HepG2 (cell line): ENCODE data around the gene SAPCD1. TPM values are rescaled to one million over a fixed set of nuclear protein-coding genes. Genes with fewer than 3 reads are reported as not detected.

Source experiments
- ATAC-seq: fragments of 200-7000 bp; cut with Tn5 transposase; 3 replicates; pipeline ENCODE4 v1.9.1; 2020; ENCODE audit warnings: mild to moderate bottlenecking, moderate library complexity
- BruUV-seq: library from RNA; stranded (reverse); fragments of 400-500 nt; replicated peaks from 2 replicates; lab custom pipeline; 2021; lab: Mats Ljungman, UMichigan
- CTCF ChIA-PET: fragments of 300-600 bp; formaldehyde crosslinking; extraction: SDS; loops from one replicate; lab custom pipeline; 2021; ENCODE audit warnings: low total read pairs, inconsistent platforms, low intra/inter-chr PET ratio; lab: Yijun Ruan, JAX
- POLR2A ChIA-PET: fragments of 350-600 bp; sonication (Branson Sonifier 250); formaldehyde crosslinking; loops from one replicate; lab custom pipeline; 2020; ENCODE audit warnings: antibody characterized with exemption, inconsistent platforms; lab: Yijun Ruan, JAX
- DNase-seq: peaks from one replicate; pipeline ENCODE4 v3.0.0-alpha.2; 2015; ENCODE audit warnings: low spot score
- FAIRE-seq: peaks from 3 replicates; lab custom pipeline; 2011; peaks lifted over from hg19 to GRCh38; lab: Jason Lieb, UNC
- H2AFZ ChIP-seq: one replicate; pipeline ENCODE4 v1.6.1; 2011; ENCODE audit warnings: low read length, inconsistent platforms
- H3K27ac ChIP-seq: fragments of 300-600 bp; 3 replicates; pipeline ENCODE4 v1.8.0; 2011; ENCODE audit warnings: mixed run types, mild to moderate bottlenecking, mixed read lengths, low read length, inconsistent platforms; ENCODE audit not compliant: insufficient read depth; ENCODE audit errors: extremely low read length
- H3K27me3 ChIP-seq, 2 experiments: fragments of 200-600 bp in 1 of 2; 2 replicates in 1 of 2; 3 replicates in 1 of 2; pipeline versions ENCODE4 v1.6.0 to v1.8.0; 2011; ENCODE audit warnings: low read length in 2 of 2, mild to moderate bottlenecking in 2 of 2, moderate library complexity in 2 of 2, inconsistent platforms in 1 of 2; ENCODE audit not compliant: insufficient read depth in 2 of 2, control insufficient read depth in 1 of 2
- H3K36me3 ChIP-seq, 2 experiments: fragments of 200-600 bp in 1 of 2; replicated peaks in 1 of 2; 2 replicates in 1 of 2; 3 replicates in 1 of 2; pipeline versions ENCODE4 v1.5.1 to v1.8.0; 2011; ENCODE audit warnings: low read length in 2 of 2, inconsistent platforms in 1 of 2; ENCODE audit not compliant: insufficient read depth in 2 of 2, control insufficient read depth in 1 of 2
- H3K4me1 ChIP-seq: 2 replicates; pipeline ENCODE4 v1.5.1; 2012; ENCODE audit warnings: low read length, inconsistent platforms; ENCODE audit not compliant: insufficient read depth
- H3K4me2 ChIP-seq: 2 replicates; pipeline ENCODE4 v1.6.0; 2011; ENCODE audit warnings: low read depth, low read length, inconsistent platforms
- H3K4me3 ChIP-seq, 3 experiments: fragments of 200-600 bp in 1 of 3; sonication (generic), shearing (Covaris generic) in 1 of 3; replicated peaks in 1 of 3; 2 replicates each; pipeline ENCODE4 v1.5.1; 2011 to 2016; ENCODE audit warnings: low read length in 3 of 3, inconsistent platforms in 2 of 3, low read depth in 2 of 3, mild to moderate bottlenecking in 2 of 3, control low read depth in 1 of 3, mixed read lengths in 1 of 3; ENCODE audit not compliant: insufficient read depth in 1 of 3
- H3K79me2 ChIP-seq: one replicate; pipeline ENCODE4 v1.6.1; 2011; ENCODE audit warnings: low read length, inconsistent platforms; ENCODE audit not compliant: insufficient read depth
- H3K9ac ChIP-seq: 2 replicates; pipeline ENCODE4 v1.6.0; 2011; ENCODE audit warnings: mild to moderate bottlenecking, low read depth, low read length, inconsistent platforms; ENCODE audit not compliant: insufficient read depth
- H3K9me3 ChIP-seq: 2 replicates; pipeline ENCODE4 v1.5.1; 2012; ENCODE audit warnings: mild to moderate bottlenecking, low read length
- H4K20me1 ChIP-seq: 2 replicates; pipeline ENCODE4 v1.6.0; 2011; ENCODE audit warnings: inconsistent platforms, mild to moderate bottlenecking, low read length, moderate library complexity; ENCODE audit not compliant: insufficient read depth
- ATF1 ChIP-seq: IDR thresholded peaks from 2 replicates; pipeline ENCODE4 v1.6.1; 2016; ENCODE audit warnings: mild to moderate bottlenecking, control low read depth
- CC2D1A ChIP-seq: sonication (generic); formaldehyde crosslinking; IDR thresholded peaks from 2 replicates; pipeline ENCODE4 v1.8.1; 2023; ENCODE audit warnings: mild to moderate bottlenecking, missing genetic modification reagents
- FIP1L1 ChIP-seq: fragments of 200-400 bp; formaldehyde crosslinking; IDR thresholded peaks from 2 replicates; pipeline ENCODE4 v1.6.1; 2018; ENCODE audit warnings: low read depth, mild to moderate bottlenecking, low read length, moderate library complexity, borderline replicate concordance; ENCODE audit not compliant: insufficient read depth
- IKZF4 ChIP-seq: sonication (generic); formaldehyde crosslinking; IDR thresholded peaks from 2 replicates; pipeline ENCODE4 v1.5.1; 2020; ENCODE audit warnings: borderline replicate concordance, mild to moderate bottlenecking, low read depth, missing genetic modification reagents; ENCODE audit errors: not compliant biosample characterization
- MBNL3 ChIP-seq: fragments of 250-450 bp; sonication (Bioruptor Pico); conservative IDR thresholded peaks from 2 replicates; pipeline ENCODE4 v1.8.0; 2022; ENCODE audit warnings: mild to moderate bottlenecking, inconsistent platforms
- MEIS1 ChIP-seq: sonication (generic); formaldehyde crosslinking; IDR thresholded peaks from 2 replicates; pipeline ENCODE4 v1.9.0; 2021; ENCODE audit warnings: mild to moderate bottlenecking, missing genetic modification reagents, moderate library complexity, borderline replicate concordance
- NCOR1 ChIP-seq: fragments of 200-600 bp; sonication (generic); IDR thresholded peaks from 2 replicates; pipeline ENCODE4 v1.7.0; 2017; ENCODE audit warnings: antibody characterized with exemption, low read length, borderline replicate concordance
- NFRKB ChIP-seq: fragments of 450-650 bp; IDR thresholded peaks from 2 replicates; pipeline ENCODE4 v1.6.1; 2017
- NPAS2 ChIP-seq: sonication (generic); formaldehyde crosslinking; IDR thresholded peaks from 2 replicates; pipeline ENCODE4 v1.8.0; 2022; ENCODE audit warnings: mild to moderate bottlenecking, missing genetic modification reagents, borderline replicate concordance
- RBAK ChIP-seq: sonication (generic); formaldehyde crosslinking; IDR thresholded peaks from 2 replicates; pipeline ENCODE4 v1.5.1; 2020; ENCODE audit warnings: mild to moderate bottlenecking, missing genetic modification reagents
- SKI ChIP-seq: fragments of 450-650 bp; IDR thresholded peaks from one replicate; pipeline ENCODE4 v1.6.1; 2018; ENCODE audit warnings: mild to moderate bottlenecking; ENCODE audit not compliant: partially characterized antibody
- ZFYVE20 ChIP-seq: sonication (generic); formaldehyde crosslinking; IDR thresholded peaks from 2 replicates; pipeline ENCODE4 v1.8.0; 2023; ENCODE audit warnings: low read depth, mild to moderate bottlenecking, moderate library complexity, missing genetic modification reagents, borderline replicate concordance
- ZNF432 ChIP-seq: sonication (generic); formaldehyde crosslinking; IDR thresholded peaks from 2 replicates; pipeline ENCODE4 v1.5.0; 2020; ENCODE audit warnings: missing genetic modification reagents, mild to moderate bottlenecking, borderline replicate concordance
- ZSCAN25 ChIP-seq: sonication (generic); formaldehyde crosslinking; IDR thresholded peaks from 2 replicates; pipeline ENCODE4 v1.8.0; 2022; ENCODE audit warnings: mild to moderate bottlenecking, missing genetic modification reagents
- WGBS: methylation state at CpG from one replicate; pipeline ENCODE4 v1.1.6; 2017; ENCODE audit warnings: low lambda C conversion rate; 5-methylcytosine and 5-hydroxymethylcytosine counted together
- in situ Hi-C: cut with HindIII; loops from 2 replicates; pipeline ENCODE4 v1.10.0; 2017; ENCODE audit warnings: low pct_unique_long_range_greater_than_20kb; ENCODE audit not compliant: extremely low pct_ligation_motif_present
- intact Hi-C: fragments of 100-400 bp; cut with micrococcal nuclease; formaldehyde crosslinking; loops from one replicate; pipeline ENCODE4 v1.10.0; 2022; ENCODE audit not compliant: unreplicated experiment
- polyA plus RNA-seq, 8 experiments: library from polyadenylated mRNA; depleted of rRNA in 3 of 8; stranded (reverse) in 7 of 8; unstranded in 1 of 8; fragments of >200 nt; fragmentation: Illumina TruSeq in 4 of 8; extraction: Trizol in 4 of 8; gene quantifications; 2 replicates each; pipeline versions ENCODE4 v1.2.1 to v1.2.3, GENCODE V29; 2011 to 2016; ENCODE audit warnings: low read depth in 4 of 8, missing spikeins in 1 of 8, mixed read lengths in 1 of 8; ENCODE audit not compliant: insufficient read depth in 1 of 8
- total RNA-seq, 5 experiments: library from RNA; depleted of rRNA; stranded (reverse); fragments of >200 nt; fragmentation: Illumina TruSeq; extraction: Trizol; gene quantifications; 2 replicates each; pipeline ENCODE4 v1.2.3, GENCODE V29; 2016; ENCODE audit warnings: low read depth in 1 of 5
- TF ChIP-seq, protein P1 (sequence below): sonication (generic); formaldehyde crosslinking; IDR thresholded peaks from 2 replicates; pipeline ENCODE4 v1.4.0; 2020; ENCODE audit warnings: mild to moderate bottlenecking, missing genetic modification reagents
- TF ChIP-seq, protein P2 (sequence below): sonication (generic); formaldehyde crosslinking; IDR thresholded peaks from 2 replicates; pipeline ENCODE4 v1.4.0; 2020; ENCODE audit warnings: missing genetic modification reagents, mild to moderate bottlenecking, borderline replicate concordance
- TF ChIP-seq, protein P3 (sequence below): sonication (generic); formaldehyde crosslinking; IDR thresholded peaks from 2 replicates; pipeline ENCODE4 v1.4.0; 2020; ENCODE audit warnings: low read depth, mild to moderate bottlenecking, missing genetic modification reagents

SAPCD1 gene
- total and polyA plus RNA-seq, 2 of the 13 experiments (the other 11 are each of a cell fraction or from before 2014, with no cell fraction given), result 2.5 to 3.9 TPM

DNA sequence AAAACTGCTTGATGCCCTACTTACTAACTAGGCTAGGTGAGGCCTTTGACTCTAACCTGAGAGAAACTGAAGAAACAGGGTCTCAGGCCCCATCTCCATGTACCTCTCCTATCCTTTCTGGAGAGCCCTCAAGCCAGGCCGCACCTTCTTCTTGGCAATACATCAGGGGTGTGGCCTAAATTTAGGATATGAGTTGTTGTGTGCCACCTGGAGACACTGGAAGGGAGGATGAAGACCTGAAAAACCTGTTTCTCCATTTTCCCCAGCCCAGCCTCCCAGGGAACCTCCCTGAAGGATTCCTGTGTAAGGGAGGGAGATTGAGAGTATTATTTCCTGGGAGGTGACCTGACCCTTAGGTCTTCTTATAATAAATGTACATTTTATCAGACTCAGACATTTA lies 44.2 kb upstream of the SAPCD1 start:
- H3K79me2 ChIP-seq, result no peaks in the 10 kb centered on the region
- no peaks in the 10 kb centered on the region for H3K9me3 ChIP-seq
- ChIA-PET POLR2A (interaction anchor here (0.8 to 1.6 kb wide), 3 partner anchors 15 to 109 kb away, joined by 3 to 7 read pairs (median 4); partner anchors contain the start of genes ABHD16A and HSPA1B), CTCF (interaction anchor here (0.9 kb wide), 1 partner anchor 52 kb away, joined by 3 read pairs; no protein-coding TSS in a partner anchor)
- no peak overlapping the region for H3K4me3 ChIP-seq
- peaks cover 5 to 47% of the 10 kb centered on the region in 2 experiments; a peak in 4 of 5 replicates for H3K27me3 ChIP-seq
- TF ChIP-seq IKZF4 (CRISPR knock-in tag), result no peak
- TF ChIP-seq ZNF432, result no peak
- no peak for TF ChIP-seq RBAK (CRISPR knock-in tag)
- TF ChIP-seq ZFYVE20, result no peak
- no peak for TF ChIP-seq MEIS1 (CRISPR knock-in tag)
- no peak for TF ChIP-seq ATF1
- TF ChIP-seq SKI, result no peak
- no peak for TF ChIP-seq NCOR1
- TF ChIP-seq, protein P1, sequence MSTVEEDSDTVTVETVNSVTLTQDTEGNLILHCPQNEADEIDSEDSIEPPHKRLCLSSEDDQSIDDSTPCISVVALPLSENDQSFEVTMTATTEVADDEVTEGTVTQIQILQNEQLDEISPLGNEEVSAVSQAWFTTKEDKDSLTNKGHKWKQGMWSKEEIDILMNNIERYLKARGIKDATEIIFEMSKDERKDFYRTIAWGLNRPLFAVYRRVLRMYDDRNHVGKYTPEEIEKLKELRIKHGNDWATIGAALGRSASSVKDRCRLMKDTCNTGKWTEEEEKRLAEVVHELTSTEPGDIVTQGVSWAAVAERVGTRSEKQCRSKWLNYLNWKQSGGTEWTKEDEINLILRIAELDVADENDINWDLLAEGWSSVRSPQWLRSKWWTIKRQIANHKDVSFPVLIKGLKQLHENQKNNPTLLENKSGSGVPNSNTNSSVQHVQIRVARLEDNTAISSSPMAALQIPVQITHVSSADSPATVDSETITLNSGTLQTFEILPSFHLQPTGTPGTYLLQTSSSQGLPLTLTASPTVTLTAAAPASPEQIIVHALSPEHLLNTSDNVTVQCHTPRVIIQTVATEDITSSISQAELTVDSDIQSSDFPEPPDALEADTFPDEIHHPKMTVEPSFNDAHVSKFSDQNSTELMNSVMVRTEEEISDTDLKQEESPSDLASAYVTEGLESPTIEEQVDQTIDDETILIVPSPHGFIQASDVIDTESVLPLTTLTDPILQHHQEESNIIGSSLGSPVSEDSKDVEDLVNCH (CRISPR knock-in tag), result no peak
- no peak for TF ChIP-seq ZSCAN25 (CRISPR knock-in tag)
- TF ChIP-seq, protein P2, sequence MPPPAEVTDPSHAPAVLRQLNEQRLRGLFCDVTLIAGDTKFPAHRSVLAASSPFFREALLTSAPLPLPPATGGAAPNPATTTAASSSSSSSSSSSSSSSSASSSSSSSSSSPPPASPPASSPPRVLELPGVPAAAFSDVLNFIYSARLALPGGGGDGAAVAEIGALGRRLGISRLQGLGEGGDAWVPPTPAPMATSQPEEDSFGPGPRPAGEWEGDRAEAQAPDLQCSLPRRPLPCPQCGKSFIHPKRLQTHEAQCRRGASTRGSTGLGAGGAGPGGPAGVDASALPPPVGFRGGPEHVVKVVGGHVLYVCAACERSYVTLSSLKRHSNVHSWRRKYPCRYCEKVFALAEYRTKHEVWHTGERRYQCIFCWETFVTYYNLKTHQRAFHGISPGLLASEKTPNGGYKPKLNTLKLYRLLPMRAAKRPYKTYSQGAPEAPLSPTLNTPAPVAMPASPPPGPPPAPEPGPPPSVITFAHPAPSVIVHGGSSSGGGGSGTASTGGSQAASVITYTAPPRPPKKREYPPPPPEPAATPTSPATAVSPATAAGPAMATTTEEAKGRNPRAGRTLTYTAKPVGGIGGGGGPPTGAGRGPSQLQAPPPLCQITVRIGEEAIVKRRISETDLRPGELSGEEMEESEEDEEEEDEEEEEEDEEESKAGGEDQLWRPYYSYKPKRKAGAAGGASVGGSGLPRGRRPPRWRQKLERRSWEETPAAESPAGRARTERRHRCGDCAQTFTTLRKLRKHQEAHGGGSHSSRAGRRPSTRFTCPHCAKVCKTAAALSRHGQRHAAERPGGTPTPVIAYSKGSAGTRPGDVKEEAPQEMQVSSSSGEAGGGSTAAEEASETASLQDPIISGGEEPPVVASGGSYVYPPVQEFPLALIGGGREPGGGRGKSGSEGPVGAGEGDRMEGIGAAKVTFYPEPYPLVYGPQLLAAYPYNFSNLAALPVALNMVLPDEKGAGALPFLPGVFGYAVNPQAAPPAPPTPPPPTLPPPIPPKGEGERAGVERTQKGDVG, result no peak
- TF ChIP-seq FIP1L1, result no peak
- TF ChIP-seq, protein P3, sequence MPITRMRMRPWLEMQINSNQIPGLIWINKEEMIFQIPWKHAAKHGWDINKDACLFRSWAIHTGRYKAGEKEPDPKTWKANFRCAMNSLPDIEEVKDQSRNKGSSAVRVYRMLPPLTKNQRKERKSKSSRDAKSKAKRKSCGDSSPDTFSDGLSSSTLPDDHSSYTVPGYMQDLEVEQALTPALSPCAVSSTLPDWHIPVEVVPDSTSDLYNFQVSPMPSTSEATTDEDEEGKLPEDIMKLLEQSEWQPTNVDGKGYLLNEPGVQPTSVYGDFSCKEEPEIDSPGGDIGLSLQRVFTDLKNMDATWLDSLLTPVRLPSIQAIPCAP (CRISPR knock-in tag), result no peak
- TF ChIP-seq MBNL3 (CRISPR knock-in tag), result no peak
- no peak for TF ChIP-seq CC2D1A (CRISPR knock-in tag)
- TF ChIP-seq NFRKB, result no peak
- no peak for TF ChIP-seq NPAS2 (CRISPR knock-in tag)
- no peak overlapping the region for H3K27ac ChIP-seq
- FAIRE-seq (no peak), ATAC-seq (no peak), DNase-seq (no peak)
- H2AFZ ChIP-seq, result no peak overlapping the region
- peaks cover 22% of the 10 kb centered on the region for H3K4me1 ChIP-seq
- in situ Hi-C loops, result no loop called here
- WGBS, result 40% methylated on average over 1 of the region's 1 CpG
- no peaks in the 10 kb centered on the region for H3K36me3 ChIP-seq
- intact Hi-C loops, result loop anchor here (5.0 kb wide), 1 partner anchor 36 kb away; the partner anchor contains the start of gene LY6G5C
- no TSS peak for BruUV-seq
- H3K4me2 ChIP-seq, result no peak overlapping the region
- no peak overlapping the region for H3K9ac ChIP-seq
- H4K20me1 ChIP-seq, result no peaks in the 10 kb centered on the region
